ENCODE measurements around the gene ACOT8. TPM values are rescaled to one million over a fixed set of nuclear protein-coding genes. Genes with fewer than 3 reads are reported as not detected.

ACOT8 gene
- total RNA-seq, 1 experiment from 2014 or later: 38.1 TPM

DNA sequence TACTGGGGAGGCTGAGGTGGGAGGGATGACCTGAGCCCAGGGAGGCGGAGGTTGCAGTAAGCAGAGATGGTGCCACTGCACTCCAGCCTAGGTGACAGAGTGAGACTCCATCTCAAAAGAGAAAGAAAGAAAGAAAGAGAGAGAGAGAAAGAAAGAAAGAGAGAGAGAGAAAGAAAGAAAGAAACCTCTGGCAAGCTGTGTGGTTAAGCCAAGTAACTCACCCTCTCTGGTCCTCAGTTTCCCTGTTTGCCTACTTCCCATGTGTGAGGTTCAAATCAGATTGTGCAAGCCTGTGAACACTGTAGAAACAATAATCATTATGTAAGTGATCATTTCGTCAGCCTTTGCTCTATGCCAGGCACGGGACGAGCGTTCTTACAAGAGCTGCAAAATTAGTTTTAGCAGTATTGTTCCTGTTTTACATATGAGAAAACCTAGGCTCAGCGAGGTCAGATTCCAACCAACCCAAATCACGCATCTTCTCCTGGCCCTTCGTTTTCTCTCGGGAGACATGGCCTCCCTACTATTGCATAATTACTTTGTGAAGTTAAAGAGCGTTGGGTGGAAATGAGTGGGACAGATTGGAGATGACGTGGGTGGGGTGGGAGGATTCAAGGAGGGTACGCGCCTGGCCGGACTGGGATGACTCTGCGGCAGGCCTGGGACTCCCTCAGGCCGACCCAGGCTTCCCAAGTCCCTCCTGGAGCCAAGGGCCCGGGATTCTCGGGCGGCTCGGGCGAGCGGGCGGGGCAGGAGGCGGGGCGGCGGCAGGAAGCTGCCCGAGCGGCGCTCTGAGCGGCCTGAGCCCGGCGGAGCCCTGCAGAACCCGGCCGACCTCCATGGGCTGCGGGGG is 23.9 kb downstream of the ACOT8 start, which contains the start of gene SNX21:
Gene SNX21 (plus strand): TSS at position 770 of the 853 bp plus-strand sequence. CDS start 121 bp downstream, outside the sequence.
- H3K4me1 Mint-ChIP-seq: peaks cover 18% of the 10 kb centered on the region
- peaks cover 3% of the 10 kb centered on the region; the same call in 1 of the 2 replicates for H3K36me3 Mint-ChIP-seq
- no peaks in the 10 kb centered on the region for H3K27me3 Mint-ChIP-seq (ENCODE audit: low read depth)
- peak within 1 kb of the TSS; percentile 88 for H3K27ac Mint-ChIP-seq
- CTCF ChIA-PET: interaction anchor here (0.7 to 2.7 kb wide), 9 partner anchors 9 to 178 kb away, joined by 3 to 27 read pairs (median 5); partner anchors contain the start of gene ZSWIM1
- POLR2A ChIA-PET: interaction anchor here (0.9 to 2.0 kb wide), 4 partner anchors 9 to 102 kb away, joined by 3 to 9 read pairs (median 6); partner anchors contain the start of gene PCIF1
- ATAC-seq (peak; percentile 91), DNase-seq (ENCODE audit: low spot score) (peak; percentile 86)
- no peaks in the 10 kb centered on the region for H3K9me3 Mint-ChIP-seq
- peak within 1 kb of the TSS; percentile 76 for H3K4me3 Mint-ChIP-seq
- 0 out of 2 replicates have a peak, but pooled peaks have one; percentile 65 for TF ChIP-seq ZNF423 (CRISPR knock-in tag; IDR thresholded peaks at IDR 0.05)
- TF ChIP-seq, protein P1, sequence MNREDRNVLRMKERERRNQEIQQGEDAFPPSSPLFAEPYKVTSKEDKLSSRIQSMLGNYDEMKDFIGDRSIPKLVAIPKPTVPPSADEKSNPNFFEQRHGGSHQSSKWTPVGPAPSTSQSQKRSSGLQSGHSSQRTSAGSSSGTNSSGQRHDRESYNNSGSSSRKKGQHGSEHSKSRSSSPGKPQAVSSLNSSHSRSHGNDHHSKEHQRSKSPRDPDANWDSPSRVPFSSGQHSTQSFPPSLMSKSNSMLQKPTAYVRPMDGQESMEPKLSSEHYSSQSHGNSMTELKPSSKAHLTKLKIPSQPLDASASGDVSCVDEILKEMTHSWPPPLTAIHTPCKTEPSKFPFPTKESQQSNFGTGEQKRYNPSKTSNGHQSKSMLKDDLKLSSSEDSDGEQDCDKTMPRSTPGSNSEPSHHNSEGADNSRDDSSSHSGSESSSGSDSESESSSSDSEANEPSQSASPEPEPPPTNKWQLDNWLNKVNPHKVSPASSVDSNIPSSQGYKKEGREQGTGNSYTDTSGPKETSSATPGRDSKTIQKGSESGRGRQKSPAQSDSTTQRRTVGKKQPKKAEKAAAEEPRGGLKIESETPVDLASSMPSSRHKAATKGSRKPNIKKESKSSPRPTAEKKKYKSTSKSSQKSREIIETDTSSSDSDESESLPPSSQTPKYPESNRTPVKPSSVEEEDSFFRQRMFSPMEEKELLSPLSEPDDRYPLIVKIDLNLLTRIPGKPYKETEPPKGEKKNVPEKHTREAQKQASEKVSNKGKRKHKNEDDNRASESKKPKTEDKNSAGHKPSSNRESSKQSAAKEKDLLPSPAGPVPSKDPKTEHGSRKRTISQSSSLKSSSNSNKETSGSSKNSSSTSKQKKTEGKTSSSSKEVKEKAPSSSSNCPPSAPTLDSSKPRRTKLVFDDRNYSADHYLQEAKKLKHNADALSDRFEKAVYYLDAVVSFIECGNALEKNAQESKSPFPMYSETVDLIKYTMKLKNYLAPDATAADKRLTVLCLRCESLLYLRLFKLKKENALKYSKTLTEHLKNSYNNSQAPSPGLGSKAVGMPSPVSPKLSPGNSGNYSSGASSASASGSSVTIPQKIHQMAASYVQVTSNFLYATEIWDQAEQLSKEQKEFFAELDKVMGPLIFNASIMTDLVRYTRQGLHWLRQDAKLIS (CRISPR knock-in tag; IDR thresholded peaks at IDR 0.05; ENCODE audit: borderline replicate concordance): no peak
- TF ChIP-seq ESRRA (CRISPR knock-in tag; IDR thresholded peaks at IDR 0.05; ENCODE audit: borderline replicate concordance): no peak
- TF ChIP-seq, protein P2, sequence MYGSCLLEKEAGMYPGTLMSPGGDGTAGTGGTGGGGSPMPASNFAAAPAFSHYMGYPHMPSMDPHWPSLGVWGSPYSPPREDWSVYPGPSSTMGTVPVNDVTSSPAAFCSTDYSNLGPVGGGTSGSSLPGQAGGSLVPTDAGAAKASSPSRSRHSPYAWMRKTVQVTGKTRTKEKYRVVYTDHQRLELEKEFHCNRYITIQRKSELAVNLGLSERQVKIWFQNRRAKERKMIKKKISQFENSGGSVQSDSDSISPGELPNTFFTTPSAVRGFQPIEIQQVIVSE (CRISPR knock-in tag; IDR thresholded peaks at IDR 0.05; ENCODE audit: borderline replicate concordance): no peak
- TF ChIP-seq, protein P3, sequence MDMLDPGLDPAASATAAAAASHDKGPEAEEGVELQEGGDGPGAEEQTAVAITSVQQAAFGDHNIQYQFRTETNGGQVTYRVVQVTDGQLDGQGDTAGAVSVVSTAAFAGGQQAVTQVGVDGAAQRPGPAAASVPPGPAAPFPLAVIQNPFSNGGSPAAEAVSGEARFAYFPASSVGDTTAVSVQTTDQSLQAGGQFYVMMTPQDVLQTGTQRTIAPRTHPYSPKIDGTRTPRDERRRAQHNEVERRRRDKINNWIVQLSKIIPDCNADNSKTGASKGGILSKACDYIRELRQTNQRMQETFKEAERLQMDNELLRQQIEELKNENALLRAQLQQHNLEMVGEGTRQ (CRISPR knock-in tag; IDR thresholded peaks at IDR 0.05): no peak
- TF ChIP-seq CREB1 (CRISPR knock-in tag; IDR thresholded peaks at IDR 0.05): no peak
- TF ChIP-seq, protein P4, sequence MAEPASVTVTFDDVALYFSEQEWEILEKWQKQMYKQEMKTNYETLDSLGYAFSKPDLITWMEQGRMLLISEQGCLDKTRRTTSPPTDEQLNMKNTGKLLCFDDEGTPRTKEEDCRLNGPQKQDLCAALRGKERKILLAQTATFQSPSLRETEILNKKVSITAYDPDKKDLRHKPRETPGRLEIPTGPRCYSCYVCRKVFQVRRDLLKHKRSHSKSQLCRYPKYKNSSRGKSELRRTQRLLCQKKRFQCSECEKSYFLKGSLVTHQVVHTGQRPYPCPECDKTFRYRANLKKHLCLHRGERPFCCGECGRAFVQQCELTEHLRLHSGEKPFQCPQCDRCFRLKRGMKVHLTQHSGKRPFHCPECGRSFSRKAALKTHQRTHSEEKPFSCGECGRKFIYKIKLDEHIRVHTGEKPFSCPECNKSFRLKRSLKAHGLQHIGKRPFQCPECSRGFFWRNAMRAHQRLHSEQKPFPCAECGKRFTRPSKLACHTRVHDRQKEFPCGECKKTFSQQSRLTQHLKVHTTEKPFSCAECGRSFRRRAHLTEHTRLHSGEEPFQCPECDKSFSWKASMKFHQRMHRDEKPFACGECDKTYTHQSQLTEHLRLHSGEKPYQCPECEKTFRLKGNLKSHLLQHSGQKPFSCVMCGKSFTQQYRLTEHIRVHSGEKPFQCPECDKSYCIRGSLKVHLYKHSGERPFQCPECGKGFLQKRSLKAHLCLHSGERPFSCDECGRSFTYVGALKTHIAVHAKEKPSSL (CRISPR knock-in tag; conservative IDR thresholded peaks at IDR 0.05): no peak
- TF ChIP-seq, protein P5, sequence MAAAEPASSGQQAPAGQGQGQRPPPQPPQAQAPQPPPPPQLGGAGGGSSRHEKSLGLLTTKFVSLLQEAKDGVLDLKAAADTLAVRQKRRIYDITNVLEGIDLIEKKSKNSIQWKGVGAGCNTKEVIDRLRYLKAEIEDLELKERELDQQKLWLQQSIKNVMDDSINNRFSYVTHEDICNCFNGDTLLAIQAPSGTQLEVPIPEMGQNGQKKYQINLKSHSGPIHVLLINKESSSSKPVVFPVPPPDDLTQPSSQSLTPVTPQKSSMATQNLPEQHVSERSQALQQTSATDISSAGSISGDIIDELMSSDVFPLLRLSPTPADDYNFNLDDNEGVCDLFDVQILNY (CRISPR knock-in tag; IDR thresholded peaks at IDR 0.05): no peak
- TF ChIP-seq NFE2L1 (CRISPR knock-in tag; IDR thresholded peaks at IDR 0.05): 0 out of 2 replicates have a peak, but pooled peaks have one; percentile 18
- TF ChIP-seq, protein P6, sequence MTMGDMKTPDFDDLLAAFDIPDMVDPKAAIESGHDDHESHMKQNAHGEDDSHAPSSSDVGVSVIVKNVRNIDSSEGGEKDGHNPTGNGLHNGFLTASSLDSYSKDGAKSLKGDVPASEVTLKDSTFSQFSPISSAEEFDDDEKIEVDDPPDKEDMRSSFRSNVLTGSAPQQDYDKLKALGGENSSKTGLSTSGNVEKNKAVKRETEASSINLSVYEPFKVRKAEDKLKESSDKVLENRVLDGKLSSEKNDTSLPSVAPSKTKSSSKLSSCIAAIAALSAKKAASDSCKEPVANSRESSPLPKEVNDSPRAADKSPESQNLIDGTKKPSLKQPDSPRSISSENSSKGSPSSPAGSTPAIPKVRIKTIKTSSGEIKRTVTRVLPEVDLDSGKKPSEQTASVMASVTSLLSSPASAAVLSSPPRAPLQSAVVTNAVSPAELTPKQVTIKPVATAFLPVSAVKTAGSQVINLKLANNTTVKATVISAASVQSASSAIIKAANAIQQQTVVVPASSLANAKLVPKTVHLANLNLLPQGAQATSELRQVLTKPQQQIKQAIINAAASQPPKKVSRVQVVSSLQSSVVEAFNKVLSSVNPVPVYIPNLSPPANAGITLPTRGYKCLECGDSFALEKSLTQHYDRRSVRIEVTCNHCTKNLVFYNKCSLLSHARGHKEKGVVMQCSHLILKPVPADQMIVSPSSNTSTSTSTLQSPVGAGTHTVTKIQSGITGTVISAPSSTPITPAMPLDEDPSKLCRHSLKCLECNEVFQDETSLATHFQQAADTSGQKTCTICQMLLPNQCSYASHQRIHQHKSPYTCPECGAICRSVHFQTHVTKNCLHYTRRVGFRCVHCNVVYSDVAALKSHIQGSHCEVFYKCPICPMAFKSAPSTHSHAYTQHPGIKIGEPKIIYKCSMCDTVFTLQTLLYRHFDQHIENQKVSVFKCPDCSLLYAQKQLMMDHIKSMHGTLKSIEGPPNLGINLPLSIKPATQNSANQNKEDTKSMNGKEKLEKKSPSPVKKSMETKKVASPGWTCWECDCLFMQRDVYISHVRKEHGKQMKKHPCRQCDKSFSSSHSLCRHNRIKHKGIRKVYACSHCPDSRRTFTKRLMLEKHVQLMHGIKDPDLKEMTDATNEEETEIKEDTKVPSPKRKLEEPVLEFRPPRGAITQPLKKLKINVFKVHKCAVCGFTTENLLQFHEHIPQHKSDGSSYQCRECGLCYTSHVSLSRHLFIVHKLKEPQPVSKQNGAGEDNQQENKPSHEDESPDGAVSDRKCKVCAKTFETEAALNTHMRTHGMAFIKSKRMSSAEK (CRISPR knock-in tag; IDR thresholded peaks at IDR 0.05; ENCODE audit: borderline replicate concordance): no peak
- TF ChIP-seq PRRX2 (CRISPR knock-in tag; IDR thresholded peaks at IDR 0.05): no peak
- no peak for TF ChIP-seq JAZF1 (CRISPR knock-in tag; IDR thresholded peaks at IDR 0.05)
- TF ChIP-seq, protein P7, sequence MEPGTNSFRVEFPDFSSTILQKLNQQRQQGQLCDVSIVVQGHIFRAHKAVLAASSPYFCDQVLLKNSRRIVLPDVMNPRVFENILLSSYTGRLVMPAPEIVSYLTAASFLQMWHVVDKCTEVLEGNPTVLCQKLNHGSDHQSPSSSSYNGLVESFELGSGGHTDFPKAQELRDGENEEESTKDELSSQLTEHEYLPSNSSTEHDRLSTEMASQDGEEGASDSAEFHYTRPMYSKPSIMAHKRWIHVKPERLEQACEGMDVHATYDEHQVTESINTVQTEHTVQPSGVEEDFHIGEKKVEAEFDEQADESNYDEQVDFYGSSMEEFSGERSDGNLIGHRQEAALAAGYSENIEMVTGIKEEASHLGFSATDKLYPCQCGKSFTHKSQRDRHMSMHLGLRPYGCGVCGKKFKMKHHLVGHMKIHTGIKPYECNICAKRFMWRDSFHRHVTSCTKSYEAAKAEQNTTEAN (CRISPR knock-in tag; IDR thresholded peaks at IDR 0.05): no peak
- TF ChIP-seq SMAD4 (CRISPR knock-in tag; IDR thresholded peaks at IDR 0.05): no peak
- TF ChIP-seq, protein P8, sequence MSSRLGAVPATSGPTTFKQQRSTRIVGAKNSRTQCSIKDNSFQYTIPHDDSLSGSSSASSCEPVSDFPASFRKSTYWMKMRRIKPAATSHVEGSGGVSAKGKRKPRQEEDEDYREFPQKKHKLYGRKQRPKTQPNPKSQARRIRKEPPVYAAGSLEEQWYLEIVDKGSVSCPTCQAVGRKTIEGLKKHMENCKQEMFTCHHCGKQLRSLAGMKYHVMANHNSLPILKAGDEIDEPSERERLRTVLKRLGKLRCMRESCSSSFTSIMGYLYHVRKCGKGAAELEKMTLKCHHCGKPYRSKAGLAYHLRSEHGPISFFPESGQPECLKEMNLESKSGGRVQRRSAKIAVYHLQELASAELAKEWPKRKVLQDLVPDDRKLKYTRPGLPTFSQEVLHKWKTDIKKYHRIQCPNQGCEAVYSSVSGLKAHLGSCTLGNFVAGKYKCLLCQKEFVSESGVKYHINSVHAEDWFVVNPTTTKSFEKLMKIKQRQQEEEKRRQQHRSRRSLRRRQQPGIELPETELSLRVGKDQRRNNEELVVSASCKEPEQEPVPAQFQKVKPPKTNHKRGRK (CRISPR knock-in tag; IDR thresholded peaks at IDR 0.05; ENCODE audit: borderline replicate concordance): no peak
- TF ChIP-seq, protein P9, sequence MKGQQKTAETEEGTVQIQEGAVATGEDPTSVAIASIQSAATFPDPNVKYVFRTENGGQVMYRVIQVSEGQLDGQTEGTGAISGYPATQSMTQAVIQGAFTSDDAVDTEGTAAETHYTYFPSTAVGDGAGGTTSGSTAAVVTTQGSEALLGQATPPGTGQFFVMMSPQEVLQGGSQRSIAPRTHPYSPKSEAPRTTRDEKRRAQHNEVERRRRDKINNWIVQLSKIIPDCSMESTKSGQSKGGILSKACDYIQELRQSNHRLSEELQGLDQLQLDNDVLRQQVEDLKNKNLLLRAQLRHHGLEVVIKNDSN (CRISPR knock-in tag; IDR thresholded peaks at IDR 0.05): no peak
- no peak for TF ChIP-seq ZNF138 (CRISPR knock-in tag; conservative IDR thresholded peaks at IDR 0.05)
- no peak for TF ChIP-seq FOXP1 (CRISPR knock-in tag; IDR thresholded peaks at IDR 0.05; ENCODE audit: borderline replicate concordance)
